Tongue (tissue), 2 donors: Measurements from ENCODE around the gene DYNC1LI2. TPM values are rescaled to one million over a fixed set of nuclear protein-coding genes. Genes with fewer than 3 reads are reported as not detected.
A peak's percentile ranks its signal among the peaks of the same experiment; 100 is the strongest.

Source experiments
- DNase-seq: peaks from one replicate; pipeline ENCODE4 v3.0.0-alpha.2; 2015
- total RNA-seq: library from RNA; depleted of rRNA; stranded (reverse); fragments of >200 nt; gene quantifications from one replicate; pipeline ENCODE4 v1.2.3, GENCODE V29; 2014

DYNC1LI2 gene
- total RNA-seq, 1 donor from 2014 or later, result 143 TPM

GRCh38 chr16:66740010-66740409, 11.4 kb downstream of the DYNC1LI2 start:
- DNase-seq, result peak; percentile 42

GRCh38 chr16:66735891-66736290, 15.5 kb downstream of the DYNC1LI2 start:
- no peak for DNase-seq

DNA sequence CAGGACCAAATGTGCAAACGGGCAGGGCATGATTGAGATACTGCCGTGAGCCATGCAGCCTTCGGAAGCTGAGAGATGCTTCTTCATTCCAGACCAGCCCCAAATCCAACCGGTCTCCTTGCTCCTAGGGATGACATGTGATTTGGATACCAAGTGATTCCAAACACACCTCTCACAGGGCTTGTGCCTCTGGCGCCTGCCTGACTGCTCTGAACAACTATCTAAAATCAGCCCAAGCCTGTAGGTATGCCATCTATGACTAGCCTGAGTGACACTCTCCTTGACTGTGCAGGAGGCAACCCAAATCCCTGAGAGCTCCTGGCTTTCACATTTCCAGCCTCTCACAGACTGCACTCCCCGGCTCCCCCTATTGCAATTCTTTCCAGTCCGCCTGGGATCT, 20.3 kb downstream of the DYNC1LI2 start:
- DNase-seq, result no peak

- DNase-seq, result no peak
Measured at GRCh38 chr16:66728804-66729203, 22.6 kb downstream of the DYNC1LI2 start.

GRCh38 chr16:66728117-66728787, 23.2 kb downstream of the DYNC1LI2 start:
- DNase-seq, result peak; percentile 77

- no peak for DNase-seq
Measured at GRCh38 chr16:66720766-66721165, 30.6 kb downstream of the DYNC1LI2 start.

- DNase-seq, result no peak
Measured at GRCh38 chr16:66719246-66719645, 32.2 kb downstream of the DYNC1LI2 start.

DNA sequence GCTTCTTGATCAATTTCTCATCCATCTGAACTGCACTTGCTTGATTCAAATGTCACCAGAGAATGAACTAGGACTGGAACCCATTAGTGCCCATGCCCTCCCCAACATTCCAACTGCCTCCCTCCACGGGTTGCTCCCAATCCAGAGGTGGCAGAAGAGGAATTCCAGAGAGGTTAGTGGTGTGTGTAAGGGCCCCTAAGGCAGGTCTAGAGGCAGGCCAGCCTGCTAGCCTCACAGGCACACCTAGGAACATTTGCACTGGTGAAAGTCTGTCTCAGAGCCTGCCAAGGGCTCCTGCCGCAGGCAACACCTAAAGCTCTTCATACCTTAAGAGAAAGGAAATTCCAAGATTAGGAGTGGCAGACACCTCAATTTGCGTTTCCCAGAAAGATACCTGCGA, 33.6 kb downstream of the DYNC1LI2 start:
- no peak for DNase-seq

DNA sequence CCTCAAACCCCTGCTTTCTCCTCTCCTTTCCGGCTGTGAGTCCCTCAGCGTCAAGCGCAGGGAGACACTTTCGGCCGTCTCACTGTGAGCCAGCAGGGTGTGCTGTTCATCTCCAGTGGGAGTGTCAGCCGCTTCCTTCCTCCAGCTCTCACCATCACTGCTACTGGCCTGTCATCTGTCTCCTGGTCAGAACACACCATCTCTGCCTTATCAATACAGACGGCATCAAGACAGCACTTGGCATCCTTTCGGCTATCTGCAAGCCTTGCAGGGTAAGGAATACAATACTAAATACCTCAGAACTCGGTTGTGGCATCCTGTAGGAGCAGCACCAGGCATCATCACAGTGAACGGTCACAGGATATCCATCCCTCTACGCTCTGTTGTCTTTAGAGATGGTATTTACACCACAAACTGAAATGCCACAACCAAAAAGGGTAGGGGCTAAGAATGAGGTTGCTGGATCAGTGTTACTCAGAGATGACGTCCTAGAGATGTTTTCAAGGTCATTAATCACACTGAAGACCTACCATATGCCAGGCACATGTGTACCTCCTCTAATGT, 34.2 kb downstream of the DYNC1LI2 start:
- no peak for DNase-seq

GRCh38 chr16:66714654-66715307, 36.6 kb downstream of the DYNC1LI2 start:
- peak; percentile 62 for DNase-seq

GRCh38 chr16:66714062-66714461, 37.3 kb downstream of the DYNC1LI2 start:
- no peak for DNase-seq

DNA sequence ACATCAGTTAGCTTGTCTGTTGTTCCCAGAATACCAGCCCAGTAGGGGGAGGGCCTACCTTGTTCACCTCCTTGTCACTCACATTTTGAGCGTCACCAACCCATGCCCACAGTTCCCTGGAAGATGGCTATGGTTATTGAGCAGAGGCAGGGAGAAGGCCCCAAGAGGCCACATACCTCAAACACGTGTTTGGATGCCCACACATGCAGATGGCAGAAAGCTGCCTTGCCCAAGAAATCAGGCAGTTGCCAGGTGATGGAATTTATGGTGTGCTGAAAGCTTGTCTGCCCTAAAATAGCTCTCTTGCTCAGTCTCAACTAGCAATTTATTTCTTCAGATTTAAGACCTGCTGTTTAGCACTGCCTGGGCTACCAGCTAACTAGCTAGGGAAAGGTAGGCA, 38.3 kb downstream of the DYNC1LI2 start:
- no peak for DNase-seq

DNA sequence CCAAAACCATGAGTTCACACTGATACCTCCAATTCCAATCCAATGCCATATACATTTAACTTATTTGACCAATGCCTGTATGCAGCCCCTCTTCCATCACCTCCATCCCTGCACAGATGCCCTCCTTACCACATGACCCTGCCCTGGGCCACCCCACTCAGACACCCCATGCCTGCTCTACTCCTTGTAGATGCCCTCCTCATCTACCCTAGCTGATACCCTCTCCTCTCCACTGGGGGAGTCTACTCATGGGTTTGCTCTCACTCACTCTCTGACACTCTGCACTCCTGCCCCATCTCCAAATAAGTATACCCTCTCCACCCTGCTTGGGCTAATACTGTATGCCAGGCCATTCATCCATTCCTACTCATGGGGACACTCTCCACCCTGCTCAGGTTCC, 38.9 kb downstream of the DYNC1LI2 start:
- DNase-seq, result no peak

GRCh38 chr16:66711581-66711980, 39.8 kb downstream of the DYNC1LI2 start:
- DNase-seq, result no peak

- DNase-seq, result no peak
Measured at GRCh38 chr16:66706506-66706880, 44.9 kb downstream of the DYNC1LI2 start.

DNA sequence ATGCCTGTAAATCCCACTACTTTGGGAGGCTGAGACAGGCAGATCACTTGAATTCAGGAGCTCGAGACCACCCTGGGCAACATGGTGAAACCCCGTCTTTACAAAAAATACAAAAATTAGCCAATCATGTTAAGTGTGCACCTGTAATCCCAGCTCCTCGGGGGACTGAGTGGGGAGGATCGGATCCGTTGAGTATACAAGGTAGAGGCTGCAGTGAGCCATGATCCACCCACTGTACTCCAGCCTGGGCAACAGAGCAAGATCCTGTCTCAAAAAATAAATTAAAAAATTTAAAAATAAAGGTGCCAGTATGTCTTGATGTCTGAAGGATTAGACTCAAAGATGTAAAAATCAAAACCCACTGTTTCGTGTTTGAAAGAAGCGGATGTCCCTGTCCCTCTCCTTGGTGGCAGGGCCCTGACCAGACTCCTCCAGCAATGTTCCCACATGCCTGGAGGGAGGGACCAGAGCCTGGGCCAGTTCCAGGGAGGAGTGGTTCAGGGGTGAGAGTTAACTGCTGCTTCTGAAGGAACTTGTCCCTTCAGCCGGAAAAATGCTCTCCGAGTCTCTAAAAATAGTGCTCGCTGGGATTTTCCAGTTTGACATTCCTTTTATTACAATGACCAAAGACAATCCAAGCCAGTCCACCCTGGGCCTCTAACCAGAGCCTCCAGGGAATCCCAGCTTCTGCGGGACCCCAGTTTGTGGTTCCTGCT, 45.5 kb downstream of the DYNC1LI2 start:
- no peak for DNase-seq

DNA sequence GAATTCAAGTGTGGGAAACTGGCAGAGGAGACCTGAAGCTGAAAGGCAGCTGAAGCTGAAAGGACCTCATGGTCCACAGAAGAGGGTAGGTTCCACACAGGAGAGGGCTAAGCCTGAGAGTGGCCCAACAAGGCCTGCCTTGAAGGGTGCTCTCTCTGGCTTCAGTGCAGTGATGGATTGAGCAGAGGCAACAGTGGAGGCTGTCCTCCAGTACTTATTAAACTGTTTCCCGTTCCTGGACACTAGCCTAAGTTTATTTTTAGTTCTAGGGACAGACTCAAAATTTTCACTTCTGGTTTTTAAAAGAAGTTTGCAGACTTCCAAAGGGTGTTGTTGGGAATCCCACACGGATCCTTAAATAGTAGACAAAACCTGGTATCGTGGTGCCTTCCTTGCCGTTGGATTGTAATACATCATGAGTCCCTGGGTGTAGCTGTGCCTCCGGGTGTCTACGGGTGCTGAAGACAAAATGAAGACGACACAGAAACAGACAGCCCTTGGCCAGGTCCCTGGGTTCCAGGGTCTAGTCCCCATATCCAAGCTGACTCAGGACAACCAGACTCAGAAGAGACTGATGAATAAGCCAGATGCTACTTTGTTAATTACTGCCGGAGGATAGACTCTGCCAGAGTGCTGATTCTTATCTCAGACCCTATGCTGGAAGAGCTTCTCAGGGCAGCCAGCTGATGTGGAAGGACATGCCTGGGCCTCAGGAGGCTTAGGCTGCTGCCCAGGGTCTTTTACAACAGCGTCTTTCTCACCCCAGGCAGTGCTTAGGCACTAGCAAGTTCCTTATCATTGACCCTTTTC, 47.8 kb downstream of the DYNC1LI2 start:
- peak; percentile 23 for DNase-seq

GRCh38 chr16:66701516-66701915, 49.9 kb downstream of the DYNC1LI2 start:
- DNase-seq, result no peak

DNA sequence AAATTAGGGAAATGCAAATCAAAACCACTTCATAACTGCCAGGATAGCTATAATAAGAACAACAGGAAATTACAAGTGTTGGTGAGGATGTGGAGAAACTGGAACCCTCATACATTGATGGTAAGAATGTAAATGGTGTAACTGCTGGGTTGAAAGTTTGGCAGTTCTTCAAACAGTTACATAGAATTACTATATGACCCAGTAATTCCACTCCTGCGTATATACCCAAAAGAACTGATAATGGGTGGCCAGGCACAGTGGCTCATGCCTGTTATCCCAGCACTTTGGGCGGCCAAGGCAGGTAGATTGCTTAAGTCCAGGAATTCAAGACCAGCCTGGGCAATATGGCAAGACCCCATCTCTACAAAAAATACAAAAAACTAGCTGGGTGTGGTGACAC, 50.4 kb downstream of the DYNC1LI2 start:
- no peak for DNase-seq

DNA sequence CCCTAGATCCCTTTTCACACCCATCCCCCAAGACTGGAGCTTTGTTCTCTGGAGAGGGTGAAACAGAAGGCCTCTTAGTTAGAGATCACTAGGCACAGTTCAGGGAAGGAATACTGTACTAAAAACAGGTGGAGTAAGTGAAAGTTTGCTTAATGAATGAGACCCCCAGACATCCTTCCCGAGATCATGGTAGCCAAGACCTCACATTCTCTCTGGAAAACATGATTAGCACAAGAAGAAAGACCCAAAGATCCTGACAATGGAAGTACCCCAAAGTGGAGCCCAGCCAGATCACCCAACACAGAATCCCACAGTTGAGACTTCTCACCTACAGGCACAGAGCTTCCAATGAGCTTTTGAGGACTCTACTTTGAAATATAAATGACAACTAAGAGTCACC, 51.5 kb downstream of the DYNC1LI2 start:
- no peak for DNase-seq

GRCh38 chr16:66698046-66698445, 53.4 kb downstream of the DYNC1LI2 start:
- DNase-seq, result no peak
